HG03280 (cell line): Measurements from ENCODE around the gene PTPA.

Source experiments
- ATAC-seq: cut with Tn5 transposase; IDR thresholded peaks from one replicate; pipeline ENCODE4 v1.9.1; 2021; ENCODE audit warnings: mild to moderate bottlenecking, moderate library complexity; ENCODE audit not compliant: unreplicated experiment

Gene PTPA

GRCh38 chr9:129081388-129081904 is 29.8 kb upstream of the PTPA start:
- no peak for ATAC-seq

- ATAC-seq, result no peak
Measured at GRCh38 chr9:129084087-129084486, 27.1 kb upstream of the PTPA start.

GRCh38 chr9:129089246-129089645 is 22.0 kb upstream of the PTPA start:
- ATAC-seq, result no peak

- no peak for ATAC-seq
Measured at GRCh38 chr9:129093602-129094386, 17.4 kb upstream of the PTPA start.

- no peak for ATAC-seq
Measured at GRCh38 chr9:129094387-129095169, 16.6 kb upstream of the PTPA start.

GRCh38 chr9:129095170-129095667 is 16.0 kb upstream of the PTPA start:
- ATAC-seq, result no peak

- ATAC-seq, result no peak
Measured at GRCh38 chr9:129095908-129096307, 15.3 kb upstream of the PTPA start.

GRCh38 chr9:129097671-129098306 is 13.4 kb upstream of the PTPA start:
- no peak for ATAC-seq

- ATAC-seq, result no peak
Measured at GRCh38 chr9:129098328-129098727, 12.9 kb upstream of the PTPA start.

- ATAC-seq, result no peak
Measured at GRCh38 chr9:129100383-129101169, 10.6 kb upstream of the PTPA start.

GRCh38 chr9:129101279-129101678 is 9.9 kb upstream of the PTPA start:
- no peak for ATAC-seq

GRCh38 chr9:129102095-129102525 is 9.1 kb upstream of the PTPA start:
- ATAC-seq, result no peak

GRCh38 chr9:129102791-129103594 is 8.2 kb upstream of the PTPA start:
- no peak for ATAC-seq

GRCh38 chr9:129103595-129103965 is 7.6 kb upstream of the PTPA start:
- ATAC-seq, result no peak

- no peak for ATAC-seq
Measured at GRCh38 chr9:129104051-129104450, 7.2 kb upstream of the PTPA start.

- no peak for ATAC-seq
Measured at GRCh38 chr9:129105857-129106694, 5.1 kb upstream of the PTPA start.

- ATAC-seq, result no peak
Measured at GRCh38 chr9:129107651-129108050, 3.6 kb upstream of the PTPA start.

GRCh38 chr9:129108083-129108804 is 3.0 kb upstream of the PTPA start:
- ATAC-seq, result no peak
